OCI-LY7 (cell line): ENCODE data around the gene SYT9. TPM values are rescaled to one million over a fixed set of nuclear protein-coding genes. Genes with fewer than 3 reads are reported as not detected.

Experiments
- BruUV-seq: library from RNA; stranded (reverse); fragments of 400-500 nt; replicated peaks from 2 replicates; lab custom pipeline; 2021; lab: Mats Ljungman, UMichigan
- CTCF ChIA-PET: fragments of 300-600 bp; sonication (Branson Sonifier 250); formaldehyde crosslinking; loops from one replicate; lab custom pipeline; 2022; ENCODE audit warnings: antibody characterized with exemption; ENCODE audit not compliant: unreplicated experiment; lab: Charles Lee
- POLR2A ChIA-PET: fragments of 300-600 bp; sonication (Branson Sonifier 250); formaldehyde crosslinking; loops from one replicate; lab custom pipeline; 2022; ENCODE audit warnings: antibody characterized with exemption; lab: Charles Lee
- DNase-seq: peaks from one replicate; pipeline ENCODE4 v3.0.0-alpha.2; 2015; ENCODE audit warnings: low spot score
- H2AFZ ChIP-seq: fragments of 200-600 bp; sonication (generic), shearing (Covaris generic); 2 replicates; pipeline ENCODE4 v1.6.1; 2014; ENCODE audit warnings: mild to moderate bottlenecking, antibody characterized with exemption, low read length, moderate library complexity
- H3K27ac ChIP-seq: fragments of 200-600 bp; sonication (generic); 2 replicates; pipeline ENCODE4 v1.5.1; 2014; ENCODE audit warnings: mixed run types, low read depth, mild to moderate bottlenecking, moderate library complexity, low read length, inconsistent platforms; ENCODE audit not compliant: poor library complexity, severe bottlenecking
- H3K36me3 ChIP-seq: fragments of 200-600 bp; sonication (generic); 2 replicates; pipeline ENCODE4 v1.6.1; 2014; ENCODE audit warnings: mild to moderate bottlenecking, antibody characterized with exemption, low read length, moderate library complexity, mixed read lengths; ENCODE audit not compliant: insufficient read depth
- H3K4me1 ChIP-seq: fragments of 200-600 bp; sonication (generic); 2 replicates; pipeline ENCODE4 v1.5.1; 2014; ENCODE audit warnings: mild to moderate bottlenecking, low read length; ENCODE audit not compliant: insufficient read depth, poor library complexity, severe bottlenecking
- H3K4me2 ChIP-seq: fragments of 200-600 bp; sonication (generic); 2 replicates; pipeline ENCODE4 v1.6.1; 2014; ENCODE audit warnings: mild to moderate bottlenecking, low read length
- H3K4me3 ChIP-seq: fragments of 200-600 bp; sonication (generic); 2 replicates; pipeline ENCODE4 v1.5.1; 2014; ENCODE audit warnings: mild to moderate bottlenecking, low read depth, low read length; ENCODE audit not compliant: poor library complexity, severe bottlenecking
- H3K79me2 ChIP-seq: fragments of 200-600 bp; sonication (generic); 2 replicates; pipeline ENCODE4 v1.6.1; 2016; ENCODE audit warnings: low read depth, mild to moderate bottlenecking, low read length, moderate library complexity, mixed read lengths; ENCODE audit not compliant: insufficient read depth
- H3K9me2 ChIP-seq: fragments of 200-600 bp; sonication (generic); 2 replicates; pipeline ENCODE4 v1.6.1; 2016; ENCODE audit warnings: mild to moderate bottlenecking, low read length, mixed read lengths; ENCODE audit not compliant: insufficient read depth
- H3K9me3 ChIP-seq: fragments of 200-600 bp; sonication (generic); 2 replicates; pipeline ENCODE4 v1.6.1; 2014; ENCODE audit warnings: mild to moderate bottlenecking, mixed run types, low read length, mixed read lengths
- H4K20me1 ChIP-seq: fragments of 200-600 bp; sonication (generic); 2 replicates; pipeline ENCODE4 v1.6.1; 2014; ENCODE audit warnings: mild to moderate bottlenecking, antibody characterized with exemption, low read length, moderate library complexity, mixed read lengths; ENCODE audit not compliant: insufficient read depth
- CTCF ChIP-seq: fragments of 200-600 bp; sonication (generic); conservative IDR thresholded peaks from 2 replicates; pipeline ENCODE4 v1.5.1; 2014; ENCODE audit warnings: mild to moderate bottlenecking, antibody characterized with exemption, low read length, moderate library complexity, mixed read lengths
- EZH2phosphoT487 ChIP-seq: fragments of 200-600 bp; sonication (generic); IDR thresholded peaks from 2 replicates; pipeline ENCODE4 v1.6.1; 2018; ENCODE audit warnings: low read depth, borderline replicate concordance, mild to moderate bottlenecking, mixed run types, antibody characterized with exemption, low read length, moderate library complexity, mixed read lengths
- intact Hi-C: fragments of 100-400 bp; cut with micrococcal nuclease; formaldehyde crosslinking; loops from one replicate; pipeline ENCODE4 v1.10.0; 2022; ENCODE audit not compliant: unreplicated experiment
- total RNA-seq, 2 experiments: library from RNA; depleted of rRNA in 1 of 2; stranded (reverse); fragments of >200 nt in 1 of 2; shearing (Covaris generic) in 1 of 2; gene quantifications; 2 replicates each; pipeline ENCODE4 v1.2.3, GENCODE V29; 2014 to 2022

Gene SYT9
- total RNA-seq, 2 experiments from 2014 or later: 0.19 TPM; not detected in 1

GRCh38 chr11:7490535-7490934 is 238.8 kb downstream of the SYT9 start:
- Histone ChIP-seq H3K27ac (no peak overlapping the region), H3K4me2 (no peak overlapping the region), H3K9me2 (no peaks in the 10 kb centered on the region), H2AFZ (no peak overlapping the region), H3K79me2 (no peaks in the 10 kb centered on the region), H4K20me1 (no peaks in the 10 kb centered on the region), H3K4me1 (peaks cover 14% of the 10 kb centered on the region), H3K36me3 (no peaks in the 10 kb centered on the region), H3K4me3 (no peak overlapping the region), H3K9me3 (no peaks in the 10 kb centered on the region)
- CTCF ChIA-PET: interaction anchor here (0.7 to 0.9 kb wide), 2 partner anchors 22 to 54 kb away, joined by 3 read pairs; no protein-coding TSS in a partner anchor
- POLR2A ChIA-PET: interaction anchor here (1.0 kb wide), 1 partner anchor 9 kb away, joined by 3 read pairs; no protein-coding TSS in a partner anchor
- intact Hi-C loops: no loop called here
- no peak for DNase-seq
- no TSS peak for BruUV-seq
- TF ChIP-seq CTCF (no peak), EZH2phosphoT487 (no peak)

GRCh38 chr11:7492253-7492652 is 240.5 kb downstream of the SYT9 start:
- no peak for DNase-seq
- no peak overlapping the region for H2AFZ ChIP-seq
- ChIA-PET CTCF (no interaction called here), POLR2A (interaction anchor here (1.3 kb wide), 2 partner anchors 14 to 38 kb away, joined by 3 read pairs; no protein-coding TSS in a partner anchor)
- TF ChIP-seq CTCF: no peak
- TF ChIP-seq EZH2phosphoT487: no peak
- H3K36me3 ChIP-seq: no peaks in the 10 kb centered on the region
- H3K4me1 ChIP-seq: peaks cover 32% of the 10 kb centered on the region
- no peak overlapping the region for H3K27ac ChIP-seq
- H3K4me3 ChIP-seq: no peak overlapping the region
- BruUV-seq: no TSS peak
- H3K4me2 ChIP-seq: no peak overlapping the region
- no peaks in the 10 kb centered on the region for H4K20me1 ChIP-seq
- H3K9me2 ChIP-seq: no peaks in the 10 kb centered on the region
- intact Hi-C loops: no loop called here
- no peaks in the 10 kb centered on the region for H3K9me3 ChIP-seq
- H3K79me2 ChIP-seq: no peaks in the 10 kb centered on the region

- H3K4me2 ChIP-seq: no peak overlapping the region
- intact Hi-C loops: no loop called here
- H3K9me3 ChIP-seq: no peaks in the 10 kb centered on the region
- H3K79me2 ChIP-seq: no peaks in the 10 kb centered on the region
- no peak overlapping the region for H3K27ac ChIP-seq
- no peak for DNase-seq
- H2AFZ ChIP-seq: no peak overlapping the region
- POLR2A ChIA-PET: interaction anchor here (0.6 to 1.4 kb wide), 2 partner anchors 11 to 17 kb away, joined by 3 to 7 read pairs; no protein-coding TSS in a partner anchor
- BruUV-seq: no TSS peak
- no peaks in the 10 kb centered on the region for H4K20me1 ChIP-seq
- TF ChIP-seq EZH2phosphoT487 (no peak), CTCF (no peak)
- H3K4me3 ChIP-seq: no peak overlapping the region
- no peaks in the 10 kb centered on the region for H3K9me2 ChIP-seq
- H3K36me3 ChIP-seq: no peaks in the 10 kb centered on the region
- H3K4me1 ChIP-seq: peaks cover 33% of the 10 kb centered on the region
- CTCF ChIA-PET: interaction anchor here (0.6 kb wide), 1 partner anchor 19 kb away, joined by 3 read pairs; no protein-coding TSS in a partner anchor
These were observed 242.0 kb downstream of the SYT9 start for GRCh38 chr11:7493670-7494069.
